C4-2B (cell line): ENCODE results near the gene NOS3.

Source experiments
- ZFX ChIP-seq: fragments of 450-650 bp; IDR thresholded peaks from 2 replicates; pipeline ENCODE4 v1.6.1; 2017
- TF ChIP-seq, protein P1 (sequence below): fragments of 450-650 bp; conservative IDR thresholded peaks from 2 replicates; pipeline ENCODE4 v1.5.1; 2017; ENCODE audit warnings: mild to moderate bottlenecking

DNA sequence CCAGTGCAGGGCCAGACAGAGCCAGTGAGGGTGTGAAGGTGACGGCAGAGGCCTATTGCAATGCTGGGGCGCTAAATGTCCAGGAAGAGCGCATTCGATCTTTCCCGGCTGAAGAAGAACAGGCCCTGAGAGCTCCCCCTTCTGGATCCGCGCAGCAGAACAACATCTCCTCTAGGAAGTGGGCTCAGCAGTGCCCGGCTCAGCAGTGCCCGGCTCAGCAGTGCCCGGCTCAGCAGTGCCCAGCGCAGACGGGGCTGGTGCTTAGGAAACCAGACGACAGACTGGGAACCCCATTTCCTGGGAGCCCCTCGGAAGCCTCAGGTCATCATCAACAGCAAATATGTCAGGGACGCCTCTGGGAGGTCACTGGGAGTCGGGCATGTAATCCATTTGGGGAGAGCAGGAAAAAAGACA is 4.7 kb upstream of the NOS3 start:
- TF ChIP-seq, protein P1, sequence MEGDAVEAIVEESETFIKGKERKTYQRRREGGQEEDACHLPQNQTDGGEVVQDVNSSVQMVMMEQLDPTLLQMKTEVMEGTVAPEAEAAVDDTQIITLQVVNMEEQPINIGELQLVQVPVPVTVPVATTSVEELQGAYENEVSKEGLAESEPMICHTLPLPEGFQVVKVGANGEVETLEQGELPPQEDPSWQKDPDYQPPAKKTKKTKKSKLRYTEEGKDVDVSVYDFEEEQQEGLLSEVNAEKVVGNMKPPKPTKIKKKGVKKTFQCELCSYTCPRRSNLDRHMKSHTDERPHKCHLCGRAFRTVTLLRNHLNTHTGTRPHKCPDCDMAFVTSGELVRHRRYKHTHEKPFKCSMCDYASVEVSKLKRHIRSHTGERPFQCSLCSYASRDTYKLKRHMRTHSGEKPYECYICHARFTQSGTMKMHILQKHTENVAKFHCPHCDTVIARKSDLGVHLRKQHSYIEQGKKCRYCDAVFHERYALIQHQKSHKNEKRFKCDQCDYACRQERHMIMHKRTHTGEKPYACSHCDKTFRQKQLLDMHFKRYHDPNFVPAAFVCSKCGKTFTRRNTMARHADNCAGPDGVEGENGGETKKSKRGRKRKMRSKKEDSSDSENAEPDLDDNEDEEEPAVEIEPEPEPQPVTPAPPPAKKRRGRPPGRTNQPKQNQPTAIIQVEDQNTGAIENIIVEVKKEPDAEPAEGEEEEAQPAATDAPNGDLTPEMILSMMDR, result peak; percentile 92
- TF ChIP-seq ZFX, result no peak
